Measurements from ENCODE around the gene ITGAD. TPM values are rescaled to one million over a fixed set of nuclear protein-coding genes. Genes with fewer than 3 reads are reported as not detected.

ITGAD gene
- total RNA-seq, 1 donor from 2014 or later, result not detected

DNA sequence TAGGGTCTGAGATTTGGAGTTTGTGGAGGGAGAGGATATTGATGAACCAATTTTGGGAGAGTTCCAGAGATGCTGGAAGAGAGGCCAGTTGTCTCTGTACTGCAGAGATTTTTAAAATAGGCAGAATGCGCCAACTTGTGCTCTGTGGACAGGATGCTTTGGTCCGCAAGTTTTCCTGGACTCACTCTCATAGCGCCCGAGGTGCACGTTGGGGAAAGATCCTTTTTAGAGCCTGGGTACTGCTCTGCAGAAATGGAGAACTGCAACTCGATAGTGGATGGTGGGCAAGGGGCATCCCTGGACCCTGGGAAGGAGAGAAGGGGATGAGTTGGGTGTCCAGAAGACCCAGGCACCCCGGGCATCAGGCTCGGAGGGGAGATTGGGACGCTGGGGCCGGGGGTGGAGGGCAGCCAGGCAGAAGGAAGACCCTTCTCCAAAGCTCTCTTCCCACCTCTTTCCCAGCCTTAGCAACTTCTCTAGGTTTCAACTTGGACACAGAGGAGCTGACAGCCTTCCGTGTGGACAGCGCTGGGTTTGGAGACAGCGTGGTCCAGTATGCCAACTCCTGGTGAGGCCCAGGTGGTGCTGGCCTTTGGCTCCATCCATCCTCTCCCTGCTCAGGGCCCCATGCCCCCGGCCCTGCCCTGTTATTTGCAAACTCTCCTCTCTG, 37.6 kb upstream of the ITGAD start:
- H3K36me3 Mint-ChIP-seq (ENCODE audit: low read depth), result no peaks in the 10 kb centered on the region
- H3K9me3 Mint-ChIP-seq (ENCODE audit: low read depth), result no peaks in the 10 kb centered on the region
- TF ChIP-seq, protein P1, sequence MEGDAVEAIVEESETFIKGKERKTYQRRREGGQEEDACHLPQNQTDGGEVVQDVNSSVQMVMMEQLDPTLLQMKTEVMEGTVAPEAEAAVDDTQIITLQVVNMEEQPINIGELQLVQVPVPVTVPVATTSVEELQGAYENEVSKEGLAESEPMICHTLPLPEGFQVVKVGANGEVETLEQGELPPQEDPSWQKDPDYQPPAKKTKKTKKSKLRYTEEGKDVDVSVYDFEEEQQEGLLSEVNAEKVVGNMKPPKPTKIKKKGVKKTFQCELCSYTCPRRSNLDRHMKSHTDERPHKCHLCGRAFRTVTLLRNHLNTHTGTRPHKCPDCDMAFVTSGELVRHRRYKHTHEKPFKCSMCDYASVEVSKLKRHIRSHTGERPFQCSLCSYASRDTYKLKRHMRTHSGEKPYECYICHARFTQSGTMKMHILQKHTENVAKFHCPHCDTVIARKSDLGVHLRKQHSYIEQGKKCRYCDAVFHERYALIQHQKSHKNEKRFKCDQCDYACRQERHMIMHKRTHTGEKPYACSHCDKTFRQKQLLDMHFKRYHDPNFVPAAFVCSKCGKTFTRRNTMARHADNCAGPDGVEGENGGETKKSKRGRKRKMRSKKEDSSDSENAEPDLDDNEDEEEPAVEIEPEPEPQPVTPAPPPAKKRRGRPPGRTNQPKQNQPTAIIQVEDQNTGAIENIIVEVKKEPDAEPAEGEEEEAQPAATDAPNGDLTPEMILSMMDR (IDR thresholded peaks at IDR 0.05), result no peak
- H3K27ac Mint-ChIP-seq (ENCODE audit: unreplicated experiment), result no peak overlapping the region
- H3K4me3 Mint-ChIP-seq (ENCODE audit: unreplicated experiment), result no peak overlapping the region
- H3K27me3 Mint-ChIP-seq (ENCODE audit: low read depth), result peaks cover 9% of the 10 kb centered on the region
- no peaks in the 10 kb centered on the region for H3K4me1 Mint-ChIP-seq (ENCODE audit: low read depth)
- no peak for DNase-seq (ENCODE audit: low spot score)

DNA sequence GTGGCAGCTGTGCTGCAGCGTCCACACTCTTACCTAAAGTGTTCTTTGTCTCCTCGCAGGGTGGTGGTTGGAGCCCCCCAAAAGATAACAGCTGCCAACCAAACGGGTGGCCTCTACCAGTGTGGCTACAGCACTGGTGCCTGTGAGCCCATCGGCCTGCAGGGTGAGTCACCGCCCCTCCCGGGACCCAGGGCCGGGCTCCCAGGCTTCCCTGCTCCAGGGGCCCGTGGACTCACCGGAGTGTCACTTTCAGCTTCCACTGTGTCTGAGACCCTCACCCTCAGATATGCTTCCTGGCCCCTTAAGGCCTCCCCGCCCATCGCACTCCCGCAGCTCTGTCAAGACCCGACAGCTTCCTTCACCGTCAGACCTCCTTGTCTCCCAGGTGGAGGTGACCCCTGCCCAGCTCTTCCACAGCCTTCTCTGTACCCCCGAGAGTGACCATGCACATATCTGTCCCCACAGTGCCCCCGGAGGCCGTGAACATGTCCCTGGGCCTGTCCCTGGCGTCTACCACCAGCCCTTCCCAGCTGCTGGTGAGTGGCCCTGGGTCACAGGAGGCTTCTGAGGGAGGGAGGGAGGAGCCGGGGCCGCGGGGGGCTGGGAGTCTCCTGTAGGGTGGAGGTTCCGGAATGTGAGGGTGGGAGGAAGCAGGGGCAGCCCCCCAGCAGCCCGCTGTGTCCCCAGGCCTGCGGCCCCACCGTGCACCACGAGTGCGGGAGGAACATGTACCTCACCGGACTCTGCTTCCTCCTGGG, 36.4 kb upstream of the ITGAD start:
- Mint-ChIP-seq H3K4me1 (ENCODE audit: low read depth) (no peaks in the 10 kb centered on the region), H3K4me3 (ENCODE audit: unreplicated experiment) (no peak overlapping the region), H3K36me3 (ENCODE audit: low read depth) (no peaks in the 10 kb centered on the region), H3K27ac (ENCODE audit: unreplicated experiment) (no peak overlapping the region), H3K9me3 (ENCODE audit: low read depth) (no peaks in the 10 kb centered on the region), H3K27me3 (ENCODE audit: low read depth) (peaks cover 18% of the 10 kb centered on the region)
- TF ChIP-seq, protein P1 (IDR thresholded peaks at IDR 0.05), result no peak
- DNase-seq (ENCODE audit: low spot score), result no peak

DNA sequence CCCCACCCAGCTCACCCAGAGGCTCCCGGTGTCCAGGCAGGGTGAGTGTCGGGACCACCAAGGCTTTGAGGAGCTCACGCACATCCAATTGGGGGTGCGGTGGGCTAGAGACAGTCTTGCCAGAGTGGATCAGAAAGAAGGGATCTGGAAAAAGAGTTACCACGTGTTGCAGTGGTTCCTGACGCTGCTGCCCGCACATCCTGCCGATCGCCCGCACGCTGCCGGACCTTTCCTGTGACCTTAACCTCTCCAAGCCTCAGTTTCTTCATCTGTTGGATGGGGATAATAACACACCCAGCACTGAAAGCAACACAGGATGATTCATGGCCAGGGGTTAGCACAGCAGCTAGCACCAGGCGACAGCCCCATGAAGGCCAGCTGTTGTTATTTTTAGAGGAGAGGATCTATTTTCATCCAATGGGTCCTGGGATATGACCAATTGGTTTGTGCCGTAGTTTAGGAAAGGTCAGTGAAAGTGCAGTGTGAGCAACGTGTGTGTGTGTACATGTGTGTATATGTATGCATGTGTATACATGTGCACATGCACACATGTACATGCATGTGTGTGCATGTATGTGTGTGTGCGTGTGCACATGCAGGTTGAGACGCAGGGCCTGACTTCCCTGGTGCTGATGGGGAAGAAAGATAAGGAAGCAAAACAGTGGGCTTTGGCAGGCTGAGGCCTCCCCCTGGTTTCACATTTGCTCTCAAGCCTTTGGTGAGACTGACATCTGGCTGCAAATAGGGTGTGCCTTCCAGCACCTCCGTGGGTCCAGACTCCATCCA, 35.6 kb upstream of the ITGAD start:
- H3K36me3 Mint-ChIP-seq (ENCODE audit: low read depth), result no peaks in the 10 kb centered on the region
- no peak overlapping the region for H3K27ac Mint-ChIP-seq (ENCODE audit: unreplicated experiment)
- no peaks in the 10 kb centered on the region for H3K9me3 Mint-ChIP-seq (ENCODE audit: low read depth)
- H3K4me3 Mint-ChIP-seq (ENCODE audit: unreplicated experiment), result no peak overlapping the region
- peaks cover 16% of the 10 kb centered on the region for H3K27me3 Mint-ChIP-seq (ENCODE audit: low read depth)
- H3K4me1 Mint-ChIP-seq (ENCODE audit: low read depth), result no peaks in the 10 kb centered on the region
- TF ChIP-seq, protein P1 (IDR thresholded peaks at IDR 0.05), result no peak
- DNase-seq (ENCODE audit: low spot score), result no peak

DNA sequence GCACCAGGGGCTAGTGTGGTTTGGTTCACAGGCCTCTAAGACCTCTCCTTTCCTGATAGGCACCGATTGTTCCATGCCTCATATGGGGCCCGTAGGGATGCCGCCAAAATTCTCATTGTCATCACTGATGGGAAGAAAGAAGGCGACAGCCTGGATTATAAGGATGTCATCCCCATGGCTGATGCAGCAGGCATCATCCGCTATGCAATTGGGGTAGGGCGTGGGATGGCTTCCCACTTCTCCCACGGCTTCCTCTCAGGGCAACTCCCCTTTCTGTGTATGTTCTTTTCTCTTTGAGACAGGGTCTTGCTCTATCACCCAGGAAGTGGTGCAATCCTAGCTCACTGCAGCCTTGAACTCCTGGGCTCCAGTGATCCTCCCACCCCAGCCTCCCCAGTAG, 32.9 kb upstream of the ITGAD start:
- H3K4me1 Mint-ChIP-seq (ENCODE audit: low read depth), result no peaks in the 10 kb centered on the region
- H3K9me3 Mint-ChIP-seq (ENCODE audit: low read depth), result no peaks in the 10 kb centered on the region
- no peak for DNase-seq (ENCODE audit: low spot score)
- peaks cover 17% of the 10 kb centered on the region for H3K27me3 Mint-ChIP-seq (ENCODE audit: low read depth)
- TF ChIP-seq, protein P1 (IDR thresholded peaks at IDR 0.05), result no peak
- H3K36me3 Mint-ChIP-seq (ENCODE audit: low read depth), result no peaks in the 10 kb centered on the region
- H3K4me3 Mint-ChIP-seq (ENCODE audit: unreplicated experiment), result no peak overlapping the region
- H3K27ac Mint-ChIP-seq (ENCODE audit: unreplicated experiment), result no peak overlapping the region
